ENCODE measurements around the gene ENGASE. TPM values are rescaled to one million over a fixed set of nuclear protein-coding genes. Genes with fewer than 3 reads are reported as not detected.
"Not testable (repeated sequence)": the region's sequence is repeated elsewhere in the genome, so short reads cannot be mapped to it uniquely, and the experiment has no call there.

ENGASE gene
- total RNA-seq, 4 donors from 2014 or later = 29.9 to 64.8 (median 57.1) TPM

- H3K9me3 ChIP-seq = no peaks in the 10 kb centered on the region
- peak in 1 of 2 donors; percentile 13 for DNase-seq (ENCODE audit: low spot score in 2 of 2)
- peaks cover 0 to 5% of the 10 kb centered on the region in 2 donors for H3K27me3 ChIP-seq
- WGBS, 2 donors = 18 to 22% methylated on average over 15 to 16 of the region's 16 CpGs
- TF ChIP-seq EP300 (IDR thresholded peaks at IDR 0.05) (no peak), POLR2A (IDR thresholded peaks at IDR 0.05) (no peak), CTCF (IDR thresholded peaks at IDR 0.05) (no peak)
- H3K27ac ChIP-seq = peak overlapping the region in 3 of 4 donors; percentile 15 to 86 (median 22)
- H3K4me3 ChIP-seq = peak overlapping the region in 1 of 4 donors; percentile 78
- H3K4me1 ChIP-seq = peaks cover 0 to 83% (median 41%) of the 10 kb centered on the region in 4 donors
- no peaks in the 10 kb centered on the region for H3K36me3 ChIP-seq
Observed at GRCh38 chr17:79027925-79028491, 46.6 kb upstream of the ENGASE start.

- Histone ChIP-seq H3K4me3 (no peak overlapping the region), H3K4me1 (peaks cover 0 to 84% (median 42%) of the 10 kb centered on the region in 4 donors), H3K9me3 (no peaks in the 10 kb centered on the region), H3K27ac (peak overlapping the region in 2 of 4 donors; percentile 15 to 86), H3K27me3 (peaks cover 0 to 5% of the 10 kb centered on the region in 2 donors), H3K36me3 (no peaks in the 10 kb centered on the region)
- TF ChIP-seq EP300 (IDR thresholded peaks at IDR 0.05) (no peak), CTCF (IDR thresholded peaks at IDR 0.05) (peak in 1 of 5 experiments; percentile 17)
- WGBS, 2 donors = 72 to 77% methylated on average over 14 to 17 of the region's 17 CpGs
- no peak for DNase-seq (ENCODE audit: low spot score in 2 of 2)
Observed at GRCh38 chr17:79028496-79029326, 45.9 kb upstream of the ENGASE start.

GRCh38 chr17:79029327-79030009, 45.2 kb upstream of the ENGASE start:
- Histone ChIP-seq H3K9me3 (no peaks in the 10 kb centered on the region), H3K4me3 (no peak overlapping the region), H3K27me3 (peaks cover 0 to 5% of the 10 kb centered on the region in 2 donors), H3K36me3 (no peaks in the 10 kb centered on the region), H3K4me1 (peaks cover 0 to 84% (median 42%) of the 10 kb centered on the region in 4 donors), H3K27ac (peak overlapping the region in 2 of 4 donors; percentile 41 to 48)
- WGBS, 2 donors = 77 to 82% methylated on average over 16 of the region's 16 CpGs
- DNase-seq (ENCODE audit: low spot score in 2 of 2) = no peak
- TF ChIP-seq EP300 (IDR thresholded peaks at IDR 0.05) = no peak
- TF ChIP-seq CTCF (IDR thresholded peaks at IDR 0.05) = no peak
- no peak for TF ChIP-seq POLR2A (IDR thresholded peaks at IDR 0.05)

- H3K4me3 ChIP-seq; H3K36me3 ChIP-seq; H3K9me3 ChIP-seq; H3K27me3 ChIP-seq; DNase-seq (ENCODE audit: low spot score in 2 of 2): not testable (repeated sequence)
- Histone ChIP-seq H3K27ac (peak overlapping the region in 1 of 4 donors; percentile 40), H3K4me1 (peaks cover 0 to 84% (median 38%) of the 10 kb centered on the region in 4 donors)
- 77 to 80% methylated on average over 12 of the region's 12 CpGs for WGBS, 2 donors
Observed at GRCh38 chr17:79030636-79031035, 44.0 kb upstream of the ENGASE start.

GRCh38 chr17:79031996-79032875, 42.4 kb upstream of the ENGASE start:
- Histone ChIP-seq H3K4me3 (no peak overlapping the region), H3K27ac (no peak overlapping the region), H3K27me3 (no peaks in the 10 kb centered on the region), H3K4me1 (peaks cover 4 to 84% (median 29%) of the 10 kb centered on the region in 4 donors), H3K36me3 (no peaks in the 10 kb centered on the region), H3K9me3 (no peaks in the 10 kb centered on the region)
- 89 to 91% methylated on average over 26 of the region's 26 CpGs for WGBS, 2 donors
- no peak for TF ChIP-seq CTCF (IDR thresholded peaks at IDR 0.05)
- DNase-seq (ENCODE audit: low spot score in 2 of 2) = no peak

All from tibial nerve (tissue), 4 donors.